A549 (cell line): Measurements from ENCODE around the gene TFEB.

ENCODE experiments used
- EP300 ChIP-seq, 2 experiments: fragments of >200 bp; sonication (Bioruptor Twin); formaldehyde crosslinking; IDR thresholded peaks; 2 replicates in 1 of 2; 3 replicates in 1 of 2; pipeline ENCODE4 v1.6.1; 2016 to 2017
- NFE2L2 ChIP-seq: fragments of 150-350 bp; conservative IDR thresholded peaks from 2 replicates; pipeline ENCODE4 v1.6.1; 2014; ENCODE audit warnings: low read length
- POLR2A ChIP-seq: IDR thresholded peaks from 2 replicates; pipeline ENCODE4 v1.6.1; 2012; ENCODE audit warnings: mild to moderate bottlenecking, low read length
- TF ChIP-seq, protein P1 (sequence below): fragments of >200 bp; sonication (Bioruptor Twin); formaldehyde crosslinking; IDR thresholded peaks from 3 replicates; pipeline ENCODE4 v1.5.1; 2016

DNA sequence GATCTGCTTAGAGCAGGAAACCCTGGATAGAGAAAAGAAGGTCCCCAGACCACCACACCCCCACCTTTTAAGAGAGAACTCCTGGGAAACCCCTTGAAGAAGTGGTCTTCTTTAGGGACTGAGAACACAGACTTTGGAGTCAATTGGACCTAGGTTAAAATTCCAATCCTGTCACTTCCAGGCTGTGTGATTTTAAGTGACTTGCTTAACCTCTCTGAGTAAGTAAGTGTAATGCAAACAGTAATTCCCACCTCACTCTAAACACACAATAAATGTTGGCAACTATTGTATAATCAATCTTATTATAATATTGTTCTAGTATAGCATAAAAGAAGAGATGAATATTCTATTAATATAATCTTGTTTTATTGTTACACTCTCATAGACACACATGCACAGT, 3.3 kb downstream of the TFEB start:
- TF ChIP-seq, protein P1, sequence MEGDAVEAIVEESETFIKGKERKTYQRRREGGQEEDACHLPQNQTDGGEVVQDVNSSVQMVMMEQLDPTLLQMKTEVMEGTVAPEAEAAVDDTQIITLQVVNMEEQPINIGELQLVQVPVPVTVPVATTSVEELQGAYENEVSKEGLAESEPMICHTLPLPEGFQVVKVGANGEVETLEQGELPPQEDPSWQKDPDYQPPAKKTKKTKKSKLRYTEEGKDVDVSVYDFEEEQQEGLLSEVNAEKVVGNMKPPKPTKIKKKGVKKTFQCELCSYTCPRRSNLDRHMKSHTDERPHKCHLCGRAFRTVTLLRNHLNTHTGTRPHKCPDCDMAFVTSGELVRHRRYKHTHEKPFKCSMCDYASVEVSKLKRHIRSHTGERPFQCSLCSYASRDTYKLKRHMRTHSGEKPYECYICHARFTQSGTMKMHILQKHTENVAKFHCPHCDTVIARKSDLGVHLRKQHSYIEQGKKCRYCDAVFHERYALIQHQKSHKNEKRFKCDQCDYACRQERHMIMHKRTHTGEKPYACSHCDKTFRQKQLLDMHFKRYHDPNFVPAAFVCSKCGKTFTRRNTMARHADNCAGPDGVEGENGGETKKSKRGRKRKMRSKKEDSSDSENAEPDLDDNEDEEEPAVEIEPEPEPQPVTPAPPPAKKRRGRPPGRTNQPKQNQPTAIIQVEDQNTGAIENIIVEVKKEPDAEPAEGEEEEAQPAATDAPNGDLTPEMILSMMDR, result no peak
- TF ChIP-seq NFE2L2, result no peak
- TF ChIP-seq POLR2A, result no peak
- no peak for TF ChIP-seq EP300 (IDR thresholded peaks at IDR 0.05)
